HCT116 (cell line): ENCODE results near the gene UBA7. TPM values are rescaled to one million over a fixed set of nuclear protein-coding genes. Genes with fewer than 3 reads are reported as not detected.

Experiments
- ATAC-seq: fragments of 200-7000 bp; cut with Tn5 transposase; 2 replicates; pipeline ENCODE4 v1.9.1; 2020; ENCODE audit warnings: mild to moderate bottlenecking, moderate library complexity
- BruUV-seq: library from RNA; stranded (reverse); fragments of 400-500 nt; replicated peaks from 2 replicates; lab custom pipeline; 2021; lab: Mats Ljungman, UMichigan
- CTCF ChIA-PET: fragments of 300-600 bp; sonication (Branson Sonifier 250); formaldehyde crosslinking; loops from one replicate; lab custom pipeline; 2021; ENCODE audit warnings: antibody characterized with exemption; lab: Charles Lee
- POLR2A ChIA-PET: fragments of 300-600, 350-600 bp; sonication (Branson Sonifier 250); formaldehyde crosslinking; loops from one replicate; lab custom pipeline; 2021; ENCODE audit warnings: antibody characterized with exemption; lab: Charles Lee
- RAD21 ChIA-PET, 2 experiments: fragments of 300-600 bp; sonication (Branson Sonifier 250); formaldehyde crosslinking; loops; one replicate each; lab custom pipeline; 2023; ENCODE audit warnings: low total read pairs in 2 of 2; ENCODE audit not compliant: uncharacterized antibody in 2 of 2, unreplicated experiment in 2 of 2, low non-redundant PET in 1 of 2; lab: Charles Lee
- DNase-seq: peaks from one replicate; pipeline ENCODE4 v3.0.0-alpha.2; 2010; ENCODE audit warnings: low read depth, low spot score
- H2AFZ ChIP-seq: fragments of 200-600 bp; shearing (Covaris generic), sonication (generic); 2 replicates; pipeline ENCODE4 v1.6.1; 2017; ENCODE audit warnings: low read depth, mixed run types, mixed read lengths, antibody characterized with exemption, low read length; ENCODE audit not compliant: poor library complexity, severe bottlenecking
- H3K27ac ChIP-seq: 2 replicates; pipeline ENCODE4 v1.5.1; 2012; ENCODE audit warnings: low read depth, low read length
- H3K27me3 ChIP-seq: fragments of 200-600 bp; sonication (generic); 2 replicates; pipeline ENCODE4 v1.6.1; 2016; ENCODE audit warnings: mixed run types, low read length, mixed read lengths; ENCODE audit not compliant: insufficient read depth
- H3K36me3 ChIP-seq, 2 experiments: fragments of 200-500 bp in 1 of 2; fragments of 200-600 bp in 1 of 2; sonication (Bioruptor generic) in 1 of 2; sonication (generic) in 1 of 2; 2 replicates each; pipeline versions ENCODE4 v1.5.1 to v1.6.1; 2014 to 2016; ENCODE audit warnings: low read length in 2 of 2, inconsistent platforms in 1 of 2, mixed read lengths in 1 of 2, mixed run types in 1 of 2; ENCODE audit not compliant: insufficient read depth in 2 of 2, control insufficient read depth in 1 of 2
- H3K4me1 ChIP-seq, 2 experiments: fragments of 200-600 bp in 1 of 2; sonication (generic) in 1 of 2; 2 replicates each; pipeline versions ENCODE4 v1.5.1 to v1.6.1; 2012 to 2017; ENCODE audit warnings: low read length in 2 of 2, inconsistent platforms in 1 of 2, mild to moderate bottlenecking in 1 of 2, mixed read lengths in 1 of 2, mixed run types in 1 of 2, moderate library complexity in 1 of 2; ENCODE audit not compliant: insufficient read depth in 2 of 2, control insufficient read depth in 1 of 2
- H3K4me2 ChIP-seq: fragments of 200-600 bp; sonication (generic); 2 replicates; pipeline ENCODE4 v1.6.1; 2017; ENCODE audit warnings: mixed run types, low read length, mixed read lengths
- H3K4me3 ChIP-seq, 2 experiments: fragments of 200-600 bp in 1 of 2; sonication (generic) in 1 of 2; replicated peaks in 1 of 2; 2 replicates each; pipeline ENCODE4 v1.5.1; 2011 to 2016; ENCODE audit warnings: low read length in 2 of 2, control low read depth in 1 of 2, low read depth in 1 of 2, mild to moderate bottlenecking in 1 of 2, mixed read lengths in 1 of 2, mixed run types in 1 of 2
- H3K79me2 ChIP-seq: fragments of 200-600 bp; sonication (generic); 2 replicates; pipeline ENCODE4 v1.6.1; 2017; ENCODE audit warnings: mild to moderate bottlenecking, mixed run types, low read length, moderate library complexity, mixed read lengths; ENCODE audit not compliant: insufficient read depth
- H3K9ac ChIP-seq: fragments of 200-600 bp; sonication (generic); 2 replicates; pipeline ENCODE4 v1.6.1; 2016; ENCODE audit warnings: low read length, mixed read lengths
- H3K9me2 ChIP-seq: fragments of 200-600 bp; sonication (generic), shearing (Covaris generic); 2 replicates; pipeline ENCODE4 v1.6.1; 2017; ENCODE audit warnings: mixed run types, mild to moderate bottlenecking, moderate library complexity; ENCODE audit not compliant: insufficient read depth
- H3K9me3 ChIP-seq, 2 experiments: fragments of 200-500 bp in 1 of 2; fragments of 200-600 bp in 1 of 2; sonication (Bioruptor generic) in 1 of 2; sonication (generic) in 1 of 2; 2 replicates each; pipeline ENCODE4 v1.6.1; 2014 to 2017; ENCODE audit warnings: low read length in 2 of 2, mixed read lengths in 2 of 2, inconsistent platforms in 1 of 2, low read depth in 1 of 2, mild to moderate bottlenecking in 1 of 2, mixed run types in 1 of 2, moderate library complexity in 1 of 2; ENCODE audit not compliant: control insufficient read depth in 1 of 2, insufficient read depth in 1 of 2
- H4K20me1 ChIP-seq: fragments of 200-600 bp; sonication (generic), shearing (Covaris generic); 2 replicates; pipeline ENCODE4 v1.6.1; 2017; ENCODE audit warnings: mixed run types, mild to moderate bottlenecking, moderate library complexity; ENCODE audit not compliant: insufficient read depth
- ATF3 ChIP-seq: IDR thresholded peaks from 2 replicates; pipeline ENCODE4 v1.6.1; 2012
- CBX3 ChIP-seq: IDR thresholded peaks from 2 replicates; pipeline ENCODE4 v1.6.1; 2012; ENCODE audit warnings: low read depth
- CEBPB ChIP-seq: IDR thresholded peaks from 2 replicates; pipeline ENCODE4 v1.6.1; 2012; ENCODE audit warnings: low read depth
- EGR1 ChIP-seq: IDR thresholded peaks from 2 replicates; pipeline ENCODE4 v1.6.1; 2012; ENCODE audit warnings: low read depth
- ELF1 ChIP-seq: IDR thresholded peaks from 2 replicates; pipeline ENCODE4 v1.6.1; 2012; ENCODE audit warnings: low read depth, borderline replicate concordance
- EZH2 ChIP-seq: fragments of 200-600 bp; sonication (generic); IDR thresholded peaks from 2 replicates; pipeline ENCODE4 v1.6.1; 2017; ENCODE audit warnings: antibody characterized with exemption, mixed run types
- EZH2phosphoT487 ChIP-seq: fragments of 200-600 bp; IDR thresholded peaks from 2 replicates; pipeline ENCODE4 v1.6.1; 2018; ENCODE audit warnings: antibody characterized with exemption, borderline replicate concordance
- FOSL1 ChIP-seq: IDR thresholded peaks from 2 replicates; pipeline ENCODE4 v1.6.1; 2012; ENCODE audit warnings: low read depth
- MAX ChIP-seq: IDR thresholded peaks from 2 replicates; pipeline ENCODE4 v1.6.1; 2012
- RAD21 ChIP-seq: IDR thresholded peaks from 2 replicates; pipeline ENCODE4 v1.6.1; 2012; ENCODE audit warnings: low read depth, mild to moderate bottlenecking
- SIN3A ChIP-seq: IDR thresholded peaks from 2 replicates; pipeline ENCODE4 v1.6.1; 2012; ENCODE audit warnings: low read depth
- SP1 ChIP-seq: IDR thresholded peaks from 2 replicates; pipeline ENCODE4 v1.6.1; 2012; ENCODE audit warnings: low read depth
- SRF ChIP-seq: IDR thresholded peaks from 2 replicates; pipeline ENCODE4 v1.6.1; 2012; ENCODE audit warnings: low read depth
- TCF7L2 ChIP-seq: IDR thresholded peaks from 2 replicates; pipeline ENCODE4 v1.7.0; 2011; ENCODE audit warnings: borderline replicate concordance, inconsistent platforms; ENCODE audit not compliant: insufficient read depth, insufficient read length; ENCODE audit errors: extremely low read depth
- YY1 ChIP-seq: IDR thresholded peaks from 2 replicates; pipeline ENCODE4 v1.6.1; 2011; ENCODE audit warnings: low read length, low read depth, moderate library complexity, mild to moderate bottlenecking; ENCODE audit not compliant: insufficient replicate concordance; ENCODE audit errors: extremely low read depth
- ZFX ChIP-seq: fragments of 450-650 bp; IDR thresholded peaks from 2 replicates; pipeline ENCODE4 v1.6.1; 2017
- ZNF274 ChIP-seq: fragments of 200-500 bp; sonication (Bioruptor generic); IDR thresholded peaks from 2 replicates; pipeline ENCODE4 v1.6.1; 2014; ENCODE audit warnings: mild to moderate bottlenecking, low read depth, low read length, inconsistent platforms
- intact Hi-C: fragments of 100-400 bp; cut with micrococcal nuclease; formaldehyde crosslinking; loops from 2 replicates; pipeline ENCODE4 v1.10.0; 2022
- total RNA-seq: library from RNA; stranded (reverse); gene quantifications from one replicate; pipeline ENCODE4 v1.2.1, GENCODE V29; 2021; ENCODE audit not compliant: unreplicated experiment
- TF ChIP-seq, protein P1 (sequence below), 3 experiments: fragments of 200-600 bp in 1 of 3; sonication (generic) in 1 of 3; IDR thresholded peaks in 2 of 3; conservative IDR thresholded peaks in 1 of 3; 2 replicates each; pipeline ENCODE4 v1.5.1; 2012 to 2017; ENCODE audit warnings: low read depth in 2 of 3, low read length in 2 of 3, antibody characterized with exemption in 1 of 3, borderline replicate concordance in 1 of 3, control low read depth in 1 of 3, mild to moderate bottlenecking in 1 of 3, mixed read lengths in 1 of 3, mixed run types in 1 of 3, moderate library complexity in 1 of 3; ENCODE audit not compliant: insufficient read depth in 1 of 3
- TF ChIP-seq, protein P2 (sequence below): IDR thresholded peaks from 2 replicates; pipeline ENCODE4 v1.6.1; 2012; ENCODE audit warnings: low read depth
- TF ChIP-seq, protein P3 (sequence below): IDR thresholded peaks from 2 replicates; pipeline ENCODE4 v1.6.1; 2011; ENCODE audit warnings: mild to moderate bottlenecking, low read length, moderate library complexity; ENCODE audit not compliant: insufficient replicate concordance; ENCODE audit errors: extremely low read depth

UBA7 gene
- total RNA-seq, 1 experiment from 2014 or later: 2.6 TPM

- TF ChIP-seq YY1: no peak
- TF ChIP-seq TCF7L2: no peak
- TF ChIP-seq ATF3: no peak
- TF ChIP-seq, protein P1, sequence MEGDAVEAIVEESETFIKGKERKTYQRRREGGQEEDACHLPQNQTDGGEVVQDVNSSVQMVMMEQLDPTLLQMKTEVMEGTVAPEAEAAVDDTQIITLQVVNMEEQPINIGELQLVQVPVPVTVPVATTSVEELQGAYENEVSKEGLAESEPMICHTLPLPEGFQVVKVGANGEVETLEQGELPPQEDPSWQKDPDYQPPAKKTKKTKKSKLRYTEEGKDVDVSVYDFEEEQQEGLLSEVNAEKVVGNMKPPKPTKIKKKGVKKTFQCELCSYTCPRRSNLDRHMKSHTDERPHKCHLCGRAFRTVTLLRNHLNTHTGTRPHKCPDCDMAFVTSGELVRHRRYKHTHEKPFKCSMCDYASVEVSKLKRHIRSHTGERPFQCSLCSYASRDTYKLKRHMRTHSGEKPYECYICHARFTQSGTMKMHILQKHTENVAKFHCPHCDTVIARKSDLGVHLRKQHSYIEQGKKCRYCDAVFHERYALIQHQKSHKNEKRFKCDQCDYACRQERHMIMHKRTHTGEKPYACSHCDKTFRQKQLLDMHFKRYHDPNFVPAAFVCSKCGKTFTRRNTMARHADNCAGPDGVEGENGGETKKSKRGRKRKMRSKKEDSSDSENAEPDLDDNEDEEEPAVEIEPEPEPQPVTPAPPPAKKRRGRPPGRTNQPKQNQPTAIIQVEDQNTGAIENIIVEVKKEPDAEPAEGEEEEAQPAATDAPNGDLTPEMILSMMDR (IDR thresholded peaks at IDR 0.05 in 2 of 3, conservative IDR thresholded peaks at IDR 0.05 in 1 of 3; ENCODE audit: borderline replicate concordance in 1 of 3, insufficient read depth in 1 of 3, low read depth in 2 of 3, low read length in 2 of 3): no peak
- TF ChIP-seq, protein P2, sequence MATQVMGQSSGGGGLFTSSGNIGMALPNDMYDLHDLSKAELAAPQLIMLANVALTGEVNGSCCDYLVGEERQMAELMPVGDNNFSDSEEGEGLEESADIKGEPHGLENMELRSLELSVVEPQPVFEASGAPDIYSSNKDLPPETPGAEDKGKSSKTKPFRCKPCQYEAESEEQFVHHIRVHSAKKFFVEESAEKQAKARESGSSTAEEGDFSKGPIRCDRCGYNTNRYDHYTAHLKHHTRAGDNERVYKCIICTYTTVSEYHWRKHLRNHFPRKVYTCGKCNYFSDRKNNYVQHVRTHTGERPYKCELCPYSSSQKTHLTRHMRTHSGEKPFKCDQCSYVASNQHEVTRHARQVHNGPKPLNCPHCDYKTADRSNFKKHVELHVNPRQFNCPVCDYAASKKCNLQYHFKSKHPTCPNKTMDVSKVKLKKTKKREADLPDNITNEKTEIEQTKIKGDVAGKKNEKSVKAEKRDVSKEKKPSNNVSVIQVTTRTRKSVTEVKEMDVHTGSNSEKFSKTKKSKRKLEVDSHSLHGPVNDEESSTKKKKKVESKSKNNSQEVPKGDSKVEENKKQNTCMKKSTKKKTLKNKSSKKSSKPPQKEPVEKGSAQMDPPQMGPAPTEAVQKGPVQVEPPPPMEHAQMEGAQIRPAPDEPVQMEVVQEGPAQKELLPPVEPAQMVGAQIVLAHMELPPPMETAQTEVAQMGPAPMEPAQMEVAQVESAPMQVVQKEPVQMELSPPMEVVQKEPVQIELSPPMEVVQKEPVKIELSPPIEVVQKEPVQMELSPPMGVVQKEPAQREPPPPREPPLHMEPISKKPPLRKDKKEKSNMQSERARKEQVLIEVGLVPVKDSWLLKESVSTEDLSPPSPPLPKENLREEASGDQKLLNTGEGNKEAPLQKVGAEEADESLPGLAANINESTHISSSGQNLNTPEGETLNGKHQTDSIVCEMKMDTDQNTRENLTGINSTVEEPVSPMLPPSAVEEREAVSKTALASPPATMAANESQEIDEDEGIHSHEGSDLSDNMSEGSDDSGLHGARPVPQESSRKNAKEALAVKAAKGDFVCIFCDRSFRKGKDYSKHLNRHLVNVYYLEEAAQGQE: no peak
- TF ChIP-seq, protein P3, sequence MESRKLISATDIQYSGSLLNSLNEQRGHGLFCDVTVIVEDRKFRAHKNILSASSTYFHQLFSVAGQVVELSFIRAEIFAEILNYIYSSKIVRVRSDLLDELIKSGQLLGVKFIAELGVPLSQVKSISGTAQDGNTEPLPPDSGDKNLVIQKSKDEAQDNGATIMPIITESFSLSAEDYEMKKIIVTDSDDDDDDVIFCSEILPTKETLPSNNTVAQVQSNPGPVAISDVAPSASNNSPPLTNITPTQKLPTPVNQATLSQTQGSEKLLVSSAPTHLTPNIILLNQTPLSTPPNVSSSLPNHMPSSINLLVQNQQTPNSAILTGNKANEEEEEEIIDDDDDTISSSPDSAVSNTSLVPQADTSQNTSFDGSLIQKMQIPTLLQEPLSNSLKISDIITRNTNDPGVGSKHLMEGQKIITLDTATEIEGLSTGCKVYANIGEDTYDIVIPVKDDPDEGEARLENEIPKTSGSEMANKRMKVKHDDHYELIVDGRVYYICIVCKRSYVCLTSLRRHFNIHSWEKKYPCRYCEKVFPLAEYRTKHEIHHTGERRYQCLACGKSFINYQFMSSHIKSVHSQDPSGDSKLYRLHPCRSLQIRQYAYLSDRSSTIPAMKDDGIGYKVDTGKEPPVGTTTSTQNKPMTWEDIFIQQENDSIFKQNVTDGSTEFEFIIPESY: no peak
- no peak for TF ChIP-seq CEBPB
- TF ChIP-seq EGR1: no peak
- TF ChIP-seq EZH2: no peak
- no peak for TF ChIP-seq SP1
- no peak for TF ChIP-seq CBX3
- TF ChIP-seq ZNF274: no peak
- TF ChIP-seq MAX: no peak
- no peak for TF ChIP-seq EZH2phosphoT487
- TF ChIP-seq ELF1: no peak
- no peak for TF ChIP-seq ZFX
- no peak for TF ChIP-seq SRF
- TF ChIP-seq SIN3A: no peak
- no peak for TF ChIP-seq FOSL1
- no peak for TF ChIP-seq RAD21
- Histone ChIP-seq H4K20me1 (no peaks in the 10 kb centered on the region), H3K79me2 (no peaks in the 10 kb centered on the region), H3K36me3 (no peaks in the 10 kb centered on the region), H3K9me2 (no peaks in the 10 kb centered on the region), H3K4me1 (peaks cover under 1 to 10% of the 10 kb centered on the region in 2 experiments; a peak in 2 of 4 replicates), H3K4me2 (no peak overlapping the region), H3K27me3 (no peaks in the 10 kb centered on the region), H3K9me3 (no peaks in the 10 kb centered on the region), H3K9ac (no peak overlapping the region), H3K27ac (no peak overlapping the region), H3K4me3 (no peak overlapping the region), H2AFZ (no peak overlapping the region)
- ChIA-PET POLR2A (interaction anchor here (0.6 kb wide), 1 partner anchor 88 kb away, joined by 3 read pairs; no protein-coding TSS in a partner anchor), RAD21 (no interaction called here), CTCF (no interaction called here)
- no peak for DNase-seq
- no peak for ATAC-seq
- intact Hi-C loops: no loop called here
- BruUV-seq: no TSS peak
Observed at GRCh38 chr3:49794431-49794830, 19.3 kb downstream of the UBA7 start.
